GM23338 (cell line): ENCODE measurements around the gene TMEM219. TPM values are rescaled to one million over a fixed set of nuclear protein-coding genes. Genes with fewer than 3 reads are reported as not detected.

Source experiments
- NANOG ChIP-seq: IDR thresholded peaks from 2 replicates; pipeline ENCODE4 v1.6.1; 2016; ENCODE audit warnings: antibody characterized with exemption, borderline replicate concordance
- POLR2AphosphoS5 ChIP-seq: IDR thresholded peaks from 2 replicates; pipeline ENCODE4 v1.6.1; 2016; ENCODE audit warnings: antibody characterized with exemption, low read depth
- REST ChIP-seq: IDR thresholded peaks from one replicate; pipeline ENCODE4 v1.6.1; 2018; ENCODE audit warnings: antibody characterized with exemption; ENCODE audit not compliant: unreplicated experiment
- polyA plus RNA-seq: library from polyadenylated mRNA; unstranded; fragments of >200 nt; fragmentation: Nextera tagmentation; extraction: Ambion mirVana; gene quantifications from 2 replicates; pipeline ENCODE4 v1.2.1, GENCODE V29; 2016
- total RNA-seq: library from RNA; depleted of rRNA; stranded (reverse); fragments of >200 nt; shearing (Covaris generic); gene quantifications from 2 replicates; pipeline ENCODE4 v1.2.3, GENCODE V29; 2014
- TF ChIP-seq, protein P1 (sequence below): fragments of 250-450 bp; sonication (Bioruptor Pico); IDR thresholded peaks from 2 replicates; pipeline ENCODE4 v1.5.0; 2020; ENCODE audit warnings: mild to moderate bottlenecking, moderate library complexity

TMEM219 gene
- total and polyA plus RNA-seq, 2 experiments from 2014 or later = 50.0 to 82.3 TPM

GRCh38 chr16:29926711-29927052 lies 35.2 kb upstream of the TMEM219 start (continued):
- TF ChIP-seq, protein P1, sequence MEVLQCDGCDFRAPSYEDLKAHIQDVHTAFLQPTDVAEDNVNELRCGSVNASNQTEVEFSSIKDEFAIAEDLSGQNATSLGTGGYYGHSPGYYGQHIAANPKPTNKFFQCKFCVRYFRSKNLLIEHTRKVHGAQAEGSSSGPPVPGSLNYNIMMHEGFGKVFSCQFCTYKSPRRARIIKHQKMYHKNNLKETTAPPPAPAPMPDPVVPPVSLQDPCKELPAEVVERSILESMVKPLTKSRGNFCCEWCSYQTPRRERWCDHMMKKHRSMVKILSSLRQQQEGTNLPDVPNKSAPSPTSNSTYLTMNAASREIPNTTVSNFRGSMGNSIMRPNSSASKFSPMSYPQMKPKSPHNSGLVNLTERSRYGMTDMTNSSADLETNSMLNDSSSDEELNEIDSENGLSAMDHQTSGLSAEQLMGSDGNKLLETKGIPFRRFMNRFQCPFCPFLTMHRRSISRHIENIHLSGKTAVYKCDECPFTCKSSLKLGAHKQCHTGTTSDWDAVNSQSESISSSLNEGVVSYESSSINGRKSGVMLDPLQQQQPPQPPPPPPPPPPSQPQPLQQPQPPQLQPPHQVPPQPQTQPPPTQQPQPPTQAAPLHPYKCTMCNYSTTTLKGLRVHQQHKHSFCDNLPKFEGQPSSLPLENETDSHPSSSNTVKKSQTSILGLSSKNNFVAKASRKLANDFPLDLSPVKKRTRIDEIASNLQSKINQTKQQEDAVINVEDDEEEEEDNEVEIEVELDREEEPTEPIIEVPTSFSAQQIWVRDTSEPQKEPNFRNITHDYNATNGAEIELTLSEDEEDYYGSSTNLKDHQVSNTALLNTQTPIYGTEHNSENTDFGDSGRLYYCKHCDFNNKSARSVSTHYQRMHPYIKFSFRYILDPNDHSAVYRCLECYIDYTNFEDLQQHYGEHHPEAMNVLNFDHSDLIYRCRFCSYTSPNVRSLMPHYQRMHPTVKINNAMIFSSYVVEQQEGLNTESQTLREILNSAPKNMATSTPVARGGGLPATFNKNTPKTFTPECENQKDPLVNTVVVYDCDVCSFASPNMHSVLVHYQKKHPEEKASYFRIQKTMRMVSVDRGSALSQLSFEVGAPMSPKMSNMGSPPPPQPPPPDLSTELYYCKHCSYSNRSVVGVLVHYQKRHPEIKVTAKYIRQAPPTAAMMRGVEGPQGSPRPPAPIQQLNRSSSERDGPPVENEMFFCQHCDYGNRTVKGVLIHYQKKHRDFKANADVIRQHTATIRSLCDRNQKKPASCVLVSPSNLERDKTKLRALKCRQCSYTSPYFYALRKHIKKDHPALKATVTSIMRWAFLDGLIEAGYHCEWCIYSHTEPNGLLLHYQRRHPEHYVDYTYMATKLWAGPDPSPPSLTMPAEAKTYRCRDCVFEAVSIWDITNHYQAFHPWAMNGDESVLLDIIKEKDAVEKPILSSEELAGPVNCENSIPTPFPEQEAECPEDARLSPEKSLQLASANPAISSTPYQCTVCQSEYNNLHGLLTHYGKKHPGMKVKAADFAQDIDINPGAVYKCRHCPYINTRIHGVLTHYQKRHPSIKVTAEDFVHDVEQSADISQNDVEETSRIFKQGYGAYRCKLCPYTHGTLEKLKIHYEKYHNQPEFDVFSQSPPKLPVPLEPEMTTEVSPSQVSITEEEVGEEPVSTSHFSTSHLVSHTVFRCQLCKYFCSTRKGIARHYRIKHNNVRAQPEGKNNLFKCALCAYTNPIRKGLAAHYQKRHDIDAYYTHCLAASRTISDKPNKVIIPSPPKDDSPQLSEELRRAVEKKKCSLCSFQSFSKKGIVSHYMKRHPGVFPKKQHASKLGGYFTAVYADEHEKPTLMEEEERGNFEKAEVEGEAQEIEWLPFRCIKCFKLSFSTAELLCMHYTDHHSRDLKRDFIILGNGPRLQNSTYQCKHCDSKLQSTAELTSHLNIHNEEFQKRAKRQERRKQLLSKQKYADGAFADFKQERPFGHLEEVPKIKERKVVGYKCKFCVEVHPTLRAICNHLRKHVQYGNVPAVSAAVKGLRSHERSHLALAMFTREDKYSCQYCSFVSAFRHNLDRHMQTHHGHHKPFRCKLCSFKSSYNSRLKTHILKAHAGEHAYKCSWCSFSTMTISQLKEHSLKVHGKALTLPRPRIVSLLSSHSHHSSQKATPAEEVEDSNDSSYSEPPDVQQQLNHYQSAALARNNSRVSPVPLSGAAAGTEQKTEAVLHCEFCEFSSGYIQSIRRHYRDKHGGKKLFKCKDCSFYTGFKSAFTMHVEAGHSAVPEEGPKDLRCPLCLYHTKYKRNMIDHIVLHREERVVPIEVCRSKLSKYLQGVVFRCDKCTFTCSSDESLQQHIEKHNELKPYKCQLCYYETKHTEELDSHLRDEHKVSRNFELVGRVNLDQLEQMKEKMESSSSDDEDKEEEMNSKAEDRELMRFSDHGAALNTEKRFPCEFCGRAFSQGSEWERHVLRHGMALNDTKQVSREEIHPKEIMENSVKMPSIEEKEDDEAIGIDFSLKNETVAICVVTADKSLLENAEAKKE (CRISPR knock-in tag) = no peak
- no peak for TF ChIP-seq NANOG
- TF ChIP-seq REST = no peak
- no peak for TF ChIP-seq POLR2AphosphoS5
